HG03066 (cell line): ENCODE results near the gene STMN1.

ENCODE experiments used
- ATAC-seq: cut with Tn5 transposase; IDR thresholded peaks from one replicate; pipeline ENCODE4 v1.9.1; 2021; ENCODE audit warnings: low read depth; ENCODE audit not compliant: unreplicated experiment

STMN1 gene

DNA sequence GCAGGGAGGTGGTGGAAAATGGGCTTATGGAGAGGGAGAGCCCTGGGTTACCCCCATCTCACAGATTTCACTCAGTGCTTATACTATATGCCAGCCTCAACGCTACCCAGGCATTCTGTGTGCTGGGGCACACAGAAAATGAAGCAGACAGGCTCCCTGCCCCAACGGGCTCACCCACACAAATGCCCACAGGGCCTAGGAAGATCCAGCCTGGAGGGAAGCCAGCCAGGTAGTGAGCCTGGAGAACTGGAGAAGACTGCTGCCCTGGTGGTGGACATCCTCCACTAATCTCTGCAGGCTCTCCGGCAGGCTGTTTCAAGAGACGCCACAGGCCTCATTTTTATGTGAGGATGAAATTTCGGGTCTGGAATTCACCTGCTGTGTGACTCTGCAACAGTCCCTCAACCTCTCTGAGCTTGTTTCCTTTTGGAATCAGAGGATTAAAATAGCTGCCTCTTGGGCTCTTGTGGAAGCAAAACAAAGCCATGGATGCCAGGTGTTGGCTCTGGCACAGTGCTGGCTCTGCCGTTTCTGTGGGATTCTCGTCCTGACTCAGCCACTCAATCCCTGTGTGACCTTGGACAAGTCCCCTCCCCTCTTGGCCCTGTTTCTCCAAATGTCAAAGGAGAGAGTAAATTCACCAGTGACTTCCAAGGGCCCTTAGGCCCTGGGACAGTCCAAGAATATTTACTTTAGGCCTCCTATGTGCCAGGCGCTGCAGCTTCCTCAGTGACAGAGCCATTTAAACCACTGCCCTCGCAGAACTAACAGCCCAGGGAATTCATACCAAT lies 34.3 kb downstream of the STMN1 start:
- ATAC-seq = no peak

DNA sequence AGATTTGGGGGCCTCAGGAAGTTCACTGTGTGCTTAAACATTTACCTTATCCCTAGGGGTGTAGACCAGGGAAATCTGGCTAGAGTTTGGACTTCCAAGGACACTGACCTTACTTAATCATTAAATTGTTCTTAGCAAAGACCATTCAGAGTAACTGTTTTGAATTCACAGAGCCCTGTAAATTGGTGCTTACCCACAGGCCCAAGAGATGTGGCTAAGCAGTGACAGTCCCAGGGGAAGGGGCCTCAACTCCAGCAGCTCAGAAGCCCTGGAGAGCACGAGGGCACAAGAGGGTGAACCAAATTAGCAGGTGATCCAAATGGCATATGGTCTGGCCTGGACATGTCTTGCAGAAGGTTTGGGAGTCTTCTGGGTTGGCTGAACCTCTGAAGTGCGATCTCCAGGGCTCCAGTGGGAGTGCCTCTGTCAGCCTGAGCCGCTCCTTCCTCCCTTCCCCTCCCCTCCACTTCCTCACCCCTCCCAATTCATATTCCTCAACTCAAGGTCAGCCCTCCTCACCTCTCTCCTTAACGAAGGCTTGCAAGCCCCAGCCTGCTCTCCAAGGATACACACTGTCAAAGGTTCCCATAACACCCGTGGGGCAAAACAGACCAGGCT lies 35.0 kb downstream of the STMN1 start:
- no peak for ATAC-seq

DNA sequence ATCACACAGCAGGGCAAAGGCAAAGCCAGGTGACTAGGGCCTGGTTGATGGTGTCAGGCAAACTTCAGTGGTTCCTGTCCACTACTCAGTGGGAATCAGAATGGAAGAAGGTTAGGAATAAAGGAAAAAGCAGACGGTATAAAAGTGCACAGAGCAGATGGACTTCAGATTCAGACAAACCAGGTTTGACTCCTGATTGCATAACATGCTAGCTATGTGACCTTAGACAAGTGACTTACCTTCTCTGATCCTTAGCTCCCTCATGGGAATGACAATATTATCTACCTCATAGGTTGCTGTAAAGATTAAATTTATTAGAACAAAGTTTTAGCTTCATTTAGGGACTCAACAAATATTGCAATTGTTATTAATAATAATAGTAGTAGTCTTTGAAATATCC lies 35.6 kb downstream of the STMN1 start:
- ATAC-seq = no peak

DNA sequence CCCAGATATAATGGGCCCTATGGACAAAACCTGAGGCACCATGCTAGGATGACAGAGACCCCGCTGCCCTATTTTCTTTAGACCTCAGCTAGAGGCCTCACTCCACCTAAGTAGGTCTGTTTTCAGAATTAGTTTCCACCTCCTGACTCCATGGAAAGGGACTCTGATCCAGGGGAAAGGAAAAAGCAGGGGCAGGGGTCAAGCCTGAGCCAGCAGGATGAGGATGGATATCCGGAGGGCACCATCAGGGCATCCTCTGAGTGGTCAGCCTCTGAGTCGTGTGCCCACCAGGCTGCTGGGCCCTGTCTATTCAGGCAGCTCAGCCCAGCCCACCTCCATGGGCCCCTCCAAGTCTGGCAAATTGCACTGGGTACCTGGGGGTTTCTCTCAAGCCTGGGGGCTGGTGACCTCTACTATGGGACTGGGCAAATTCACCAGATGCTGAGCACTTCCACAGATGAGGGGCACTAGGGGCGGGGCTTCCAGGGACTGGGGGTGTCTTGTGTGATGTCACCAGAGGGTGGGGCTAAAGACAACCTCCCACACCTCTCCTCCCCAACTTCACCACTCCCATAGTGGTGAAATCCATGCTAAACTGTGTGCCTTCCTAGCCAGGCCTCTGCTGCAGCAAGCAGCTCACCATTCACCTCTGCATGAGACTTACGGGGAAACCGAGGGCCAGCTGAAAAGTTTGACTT lies 36.2 kb downstream of the STMN1 start:
- ATAC-seq = no peak

DNA sequence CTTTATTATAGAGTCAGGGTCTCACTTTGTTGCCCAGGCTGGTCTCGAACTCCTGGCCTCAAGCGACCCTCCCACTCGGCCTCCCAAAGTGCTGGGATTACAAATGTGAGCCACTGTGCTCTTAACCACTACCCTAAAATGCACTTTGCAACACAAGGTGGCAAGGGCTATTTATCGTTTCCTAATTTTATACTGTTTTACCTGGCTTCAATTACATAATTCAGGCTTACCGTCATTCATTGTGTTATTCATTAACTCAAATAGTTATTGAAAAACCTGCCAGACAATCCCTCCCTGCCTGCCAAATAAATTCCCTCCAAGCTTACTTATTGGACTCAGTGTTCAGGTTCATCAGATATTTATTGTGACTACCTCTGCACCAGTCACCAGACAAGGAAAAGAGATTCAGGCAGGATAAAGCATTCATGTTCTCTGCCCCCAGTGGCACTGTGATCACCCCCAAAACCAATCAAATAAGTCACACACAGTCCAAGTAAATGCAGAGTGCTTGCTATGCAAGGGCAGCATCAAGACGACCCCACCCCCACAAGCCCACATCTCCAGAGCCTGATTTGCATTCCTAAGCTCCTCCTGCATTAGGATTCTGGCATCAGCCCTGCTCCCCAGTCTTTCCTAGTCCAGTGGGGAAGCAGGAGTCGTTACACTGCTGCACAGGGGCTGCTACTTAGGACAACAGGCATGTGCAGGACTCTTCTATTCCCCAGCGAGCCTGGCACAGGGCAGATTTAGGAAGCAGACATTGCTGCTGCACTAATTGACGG lies 38.8 kb downstream of the STMN1 start:
- ATAC-seq = no peak

DNA sequence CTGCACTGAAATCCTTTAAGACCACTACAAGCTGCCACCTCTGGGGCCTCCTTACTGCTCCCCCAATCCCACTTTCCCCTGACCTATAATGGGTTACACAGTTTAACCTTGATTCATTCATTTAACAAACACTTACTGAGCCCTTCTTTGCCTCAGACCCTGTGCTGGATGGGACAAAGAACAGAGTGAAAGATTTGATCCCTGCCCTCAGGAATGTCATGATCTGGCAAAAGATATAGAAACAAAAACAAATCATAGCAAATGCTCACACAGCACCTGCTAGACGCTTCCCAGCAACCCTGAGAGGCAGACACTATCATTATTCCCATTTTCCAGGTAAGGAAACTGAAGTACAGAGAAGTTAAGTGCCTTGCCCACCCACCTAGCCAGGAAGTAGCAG lies 39.9 kb downstream of the STMN1 start:
- ATAC-seq = no peak

DNA sequence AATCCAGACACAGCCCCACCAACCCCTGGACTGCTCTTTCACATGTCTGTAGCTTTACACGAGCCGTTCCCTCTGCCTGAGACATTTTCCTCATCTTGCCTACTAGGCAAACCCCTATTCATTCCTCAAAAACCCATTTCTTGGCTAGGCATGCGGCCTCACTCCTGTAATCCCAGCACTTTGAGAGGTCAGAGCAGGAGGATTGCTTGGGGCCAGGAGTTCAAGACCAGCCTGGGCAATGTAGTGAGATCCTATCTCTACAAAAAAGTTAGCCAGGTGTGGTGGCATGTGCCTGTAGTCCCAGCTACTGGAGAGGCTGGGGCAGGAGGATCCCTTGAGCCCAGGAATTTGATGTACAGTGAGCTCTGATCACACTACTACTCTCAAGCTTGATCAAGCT lies 41.8 kb downstream of the STMN1 start:
- no peak for ATAC-seq

DNA sequence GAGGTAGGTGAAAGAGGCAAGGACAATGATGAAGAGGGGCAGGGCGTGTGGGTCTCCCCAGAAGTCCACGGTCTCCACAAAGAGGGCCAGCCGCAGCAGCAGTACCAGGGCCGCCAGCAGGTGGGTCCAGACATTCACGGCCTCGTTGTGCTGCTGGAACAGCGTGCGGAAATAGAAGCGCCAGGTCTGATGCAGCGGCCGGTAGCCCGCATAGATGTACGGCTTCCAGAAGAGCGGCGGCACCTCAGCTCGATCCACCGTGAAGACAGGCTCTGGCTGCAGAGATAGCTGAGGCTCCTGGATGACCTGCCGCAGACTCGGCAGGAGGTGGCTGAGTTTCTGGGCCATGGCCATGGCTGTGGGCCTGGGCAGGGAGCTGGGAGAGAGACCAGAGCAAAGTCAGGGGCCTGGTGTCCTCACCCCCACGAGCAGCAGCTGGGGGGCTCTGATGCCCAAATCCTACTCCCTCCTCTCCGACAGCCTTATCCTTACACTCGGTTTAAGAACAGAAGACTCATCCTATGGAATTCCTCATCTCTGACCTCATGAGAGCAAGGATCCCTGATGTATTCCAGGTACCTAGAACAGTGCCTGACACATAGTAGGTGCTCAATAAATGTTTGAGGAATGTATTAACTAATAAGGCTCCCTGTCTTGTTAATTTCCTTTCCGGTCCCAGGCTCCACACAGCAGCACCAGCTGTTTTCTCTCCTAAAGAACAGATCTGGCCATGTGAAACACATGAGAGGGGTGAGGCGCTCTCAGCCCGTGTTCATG lies 42.5 kb downstream of the STMN1 start:
- no peak for ATAC-seq

DNA sequence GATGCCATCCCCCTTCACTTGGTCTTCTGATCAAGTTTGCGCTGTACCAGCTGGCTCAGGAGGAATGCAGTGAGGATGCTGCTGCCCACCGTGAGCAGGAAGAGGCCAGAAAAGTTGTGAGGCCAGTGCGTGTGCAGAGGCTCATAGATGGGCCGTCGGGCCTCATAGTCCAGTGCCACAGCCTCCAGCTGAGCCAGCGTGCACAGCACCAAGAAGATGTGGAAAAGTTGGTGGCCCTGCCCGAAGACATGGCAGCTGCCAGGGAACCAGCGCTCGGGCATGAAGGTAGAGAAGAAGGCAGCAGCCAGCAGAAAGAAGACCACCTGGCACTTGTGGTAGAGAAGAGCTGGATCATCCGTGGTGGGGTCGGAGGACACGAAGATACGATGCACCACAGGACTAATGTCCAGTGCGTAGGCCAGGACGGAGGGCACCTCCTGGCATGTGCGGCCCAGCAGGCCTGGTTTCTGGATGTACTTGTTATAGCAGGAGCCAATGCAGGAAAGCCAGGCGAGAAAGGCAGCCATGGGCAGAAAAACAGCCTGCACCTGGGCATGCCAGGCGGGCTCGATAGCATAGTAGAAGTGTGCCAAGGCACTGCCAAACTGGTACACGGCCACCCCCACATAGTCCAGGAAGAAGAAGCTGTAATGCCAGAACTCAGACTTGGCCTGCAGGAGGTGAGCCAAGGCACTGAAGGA lies 43.3 kb downstream of the STMN1 start:
- no peak for ATAC-seq

DNA sequence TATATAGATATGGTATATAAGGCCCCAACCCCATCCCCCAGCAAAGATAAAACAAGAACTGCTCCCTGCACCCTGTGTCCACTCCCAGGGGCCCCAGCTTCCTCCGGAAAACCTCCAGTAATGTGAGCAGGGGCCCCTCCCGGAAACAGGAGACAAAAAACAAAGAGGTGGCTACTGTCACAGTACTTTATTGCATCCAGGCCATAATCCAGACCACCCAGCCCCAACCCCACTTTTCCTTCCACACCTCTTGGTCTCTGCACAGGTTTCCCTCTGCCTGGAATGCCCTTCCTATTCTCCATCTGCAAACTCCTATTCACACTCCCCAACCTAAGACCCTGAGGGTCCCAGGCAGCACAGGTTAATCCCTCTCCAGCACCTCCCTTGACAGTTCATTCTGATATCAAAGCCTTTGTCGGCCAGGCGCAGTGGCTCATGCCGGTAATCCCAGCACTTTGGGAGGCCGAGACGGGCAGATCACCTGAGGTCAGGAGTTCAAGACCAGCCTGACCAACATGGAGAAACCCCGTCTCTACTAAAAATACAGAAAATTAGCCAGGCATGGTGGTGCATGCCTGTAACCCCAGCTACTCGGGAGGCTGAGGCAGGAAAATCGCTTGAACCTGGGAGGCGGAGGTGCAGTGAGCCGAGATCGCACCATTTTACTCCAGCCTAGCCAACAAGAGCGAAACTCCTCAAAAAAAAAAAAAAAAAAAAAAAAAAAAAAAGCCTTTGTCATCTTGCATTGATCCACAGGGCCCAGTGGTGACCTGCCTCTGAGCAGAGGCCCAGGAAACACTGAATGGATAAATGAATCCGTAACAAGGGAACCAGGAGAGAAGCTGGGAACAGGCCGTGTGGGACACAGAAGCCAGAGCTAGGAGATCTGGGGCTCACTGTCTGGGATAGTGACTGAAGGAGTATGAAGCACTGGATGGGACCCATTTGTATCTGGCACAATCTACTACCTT lies 44.6 kb downstream of the STMN1 start:
- no peak for ATAC-seq

DNA sequence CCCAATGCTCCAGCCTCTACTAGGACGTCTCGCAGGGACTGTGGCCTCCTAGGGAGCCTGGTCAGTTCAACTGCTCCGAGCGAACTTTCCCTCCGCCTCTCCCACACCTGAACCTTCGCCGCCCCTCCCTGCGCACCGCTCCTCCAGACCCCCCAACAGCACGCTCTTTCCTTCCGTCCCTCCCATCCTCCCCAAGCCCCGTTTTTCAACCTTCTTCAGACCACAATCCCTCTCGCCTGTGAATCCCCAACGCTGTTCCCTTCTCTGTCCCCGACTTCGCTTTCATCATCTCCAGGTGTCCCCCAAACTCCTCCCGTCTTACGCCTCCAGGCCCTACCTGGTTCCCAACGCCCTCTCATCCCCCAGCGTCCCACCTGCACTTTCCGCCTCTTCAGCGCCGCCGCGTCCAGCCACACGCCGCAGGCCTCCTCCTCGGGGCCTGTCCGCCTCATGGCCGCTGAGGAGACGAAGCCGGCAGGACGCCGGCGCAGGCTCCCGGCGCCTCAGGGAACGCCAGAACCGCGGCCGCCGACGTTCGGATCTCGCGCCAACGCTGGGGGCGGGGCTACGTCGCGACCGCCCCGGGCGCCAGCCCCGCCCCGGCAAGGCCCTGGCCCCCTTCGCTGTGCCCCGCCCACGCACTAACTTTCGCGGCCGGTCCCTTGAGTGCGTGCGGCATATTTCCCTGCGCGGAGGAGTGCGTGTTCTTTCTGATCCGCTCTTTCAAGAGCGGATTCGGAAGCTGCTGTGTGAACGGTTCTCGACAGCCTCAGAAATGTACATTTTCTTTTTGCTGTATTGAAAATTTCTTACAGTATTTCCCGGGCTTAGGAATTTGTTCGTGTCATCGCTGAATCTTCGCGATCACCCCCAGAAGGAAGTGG lies 47.1 kb downstream of the STMN1 start, which contains the start of gene AUNIP:
TSS of gene AUNIP (minus strand) at position 552 of the 884 bp plus-strand sequence. CDS start at position 452, 100 bp downstream.
- peak; percentile 95 for ATAC-seq

DNA sequence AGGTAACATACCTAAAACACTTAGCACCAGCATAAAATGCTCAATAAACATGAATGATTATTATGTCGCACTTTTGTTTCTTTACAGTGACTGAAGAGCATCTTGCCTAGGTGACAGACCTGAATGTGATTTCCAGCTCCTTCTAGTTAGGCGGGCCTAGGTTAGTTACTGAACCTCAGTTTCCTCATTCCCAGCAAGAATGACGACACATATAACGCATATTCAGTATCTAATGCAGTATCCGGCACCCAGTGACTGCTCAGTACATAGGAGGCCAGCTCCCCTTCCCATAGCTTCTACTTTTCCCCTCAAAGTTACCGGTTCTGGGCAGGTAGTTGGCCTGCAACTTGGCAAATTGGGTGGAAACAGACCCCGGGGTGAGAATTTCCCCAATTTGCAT lies 47.7 kb downstream of the STMN1 start:
- no peak for ATAC-seq

DNA sequence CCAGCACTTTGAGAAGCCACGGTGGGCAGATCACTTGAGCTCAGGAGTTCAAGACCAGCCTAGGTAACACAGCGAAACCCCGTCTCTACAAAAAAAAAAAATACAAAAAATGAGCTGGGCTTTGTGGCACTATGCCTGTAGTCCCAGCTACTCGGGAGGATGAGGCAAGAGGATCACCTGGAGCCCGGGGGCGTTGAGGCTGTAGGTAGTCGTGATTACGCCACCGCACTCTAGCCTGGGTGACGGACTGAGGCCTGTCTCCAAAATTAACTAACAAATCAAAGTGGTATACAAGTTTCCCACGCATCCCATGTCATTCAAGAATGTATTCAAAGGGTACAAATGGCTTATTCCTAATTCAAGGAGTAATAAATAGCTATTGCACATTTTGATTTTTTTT lies 49.4 kb downstream of the STMN1 start:
- ATAC-seq = no peak

DNA sequence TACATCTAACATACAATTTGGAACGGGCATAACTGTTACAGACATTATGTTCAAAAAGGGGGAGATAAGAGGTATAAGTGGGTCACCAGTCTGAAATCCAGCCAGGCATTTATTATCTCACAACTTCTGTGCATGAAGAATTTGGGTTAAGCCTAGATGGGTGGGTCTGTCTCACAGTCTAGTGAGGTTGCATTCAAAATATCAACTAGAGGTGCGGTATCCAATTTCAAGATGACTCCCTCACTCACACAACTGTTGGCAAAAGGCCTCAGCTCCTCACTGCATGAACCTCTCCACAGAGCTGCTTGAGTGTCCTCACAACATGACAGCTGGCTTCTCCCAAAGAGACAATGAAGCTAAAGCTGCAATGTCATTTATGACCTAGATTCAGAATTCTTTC lies 51.7 kb downstream of the STMN1 start:
- no peak for ATAC-seq
